ENCODE results near the gene CIAO3.

CIAO3 gene

GRCh38 chr16:695355-696089 lies 45.3 kb downstream of the CIAO3 start:
- Histone ChIP-seq H2AFZ (ENCODE audit: low read length) (no peak overlapping the region), H3K27me3 (replicated peaks; ENCODE audit: insufficient read depth, low read length) (peaks cover 79% of the 10 kb centered on the region), H3K4me2 (ENCODE audit: low read depth, low read length) (no peak overlapping the region), H3K9ac (ENCODE audit: low read length) (no peak overlapping the region), H3K9me3 (replicated peaks; ENCODE audit: insufficient read depth, low read length) (no peaks in the 10 kb centered on the region), H3K79me2 (ENCODE audit: low read length) (no peaks in the 10 kb centered on the region), H3K9me2 (replicated peaks; ENCODE audit: insufficient read depth, low read length) (no peaks in the 10 kb centered on the region), H3K27ac (ENCODE audit: low read length) (no peak overlapping the region), H4K20me1 (ENCODE audit: insufficient read depth, low read length) (no peaks in the 10 kb centered on the region), H3K36me3 (replicated peaks; ENCODE audit: insufficient read depth, low read length) (no peaks in the 10 kb centered on the region), H3K4me1 (ENCODE audit: low read length) (no peaks in the 10 kb centered on the region), H3K4me3 (ENCODE audit: low read length) (no peak overlapping the region), H3F3A (ENCODE audit: insufficient read depth, low read length) (no peaks in the 10 kb centered on the region)
- TF ChIP-seq EZH2 (optimal IDR thresholded peaks at IDR 0.05; ENCODE audit: low read depth, low read length), result no peak
- TF ChIP-seq EZH2phosphoT487 (IDR thresholded peaks at IDR 0.05; ENCODE audit: low read length), result no peak
- no peak for TF ChIP-seq CTCF (IDR thresholded peaks at IDR 0.05; ENCODE audit: low read length)
- DNase-seq, result no peak

GRCh38 chr16:694863-695354 lies 45.9 kb downstream of the CIAO3 start:
- H3K27me3 ChIP-seq (replicated peaks; ENCODE audit: insufficient read depth, low read length), result peaks cover 73% of the 10 kb centered on the region
- H3K4me1 ChIP-seq (ENCODE audit: low read length), result no peaks in the 10 kb centered on the region
- H4K20me1 ChIP-seq (ENCODE audit: insufficient read depth, low read length), result no peaks in the 10 kb centered on the region
- H3K27ac ChIP-seq (ENCODE audit: low read length), result no peak overlapping the region
- H3K4me3 ChIP-seq (ENCODE audit: low read length), result no peak overlapping the region
- DNase-seq, result no peak
- TF ChIP-seq EZH2phosphoT487 (IDR thresholded peaks at IDR 0.05; ENCODE audit: low read length) (no peak), CTCF (IDR thresholded peaks at IDR 0.05; ENCODE audit: low read length) (no peak), EZH2 (optimal IDR thresholded peaks at IDR 0.05; ENCODE audit: low read depth, low read length) (no peak)
- H3K4me2 ChIP-seq (ENCODE audit: low read depth, low read length), result no peak overlapping the region
- no peaks in the 10 kb centered on the region for H3K9me2 ChIP-seq (replicated peaks; ENCODE audit: insufficient read depth, low read length)
- H2AFZ ChIP-seq (ENCODE audit: low read length), result no peak overlapping the region
- no peak overlapping the region for H3K9ac ChIP-seq (ENCODE audit: low read length)
- no peaks in the 10 kb centered on the region for H3K79me2 ChIP-seq (ENCODE audit: low read length)
- no peaks in the 10 kb centered on the region for H3K9me3 ChIP-seq (replicated peaks; ENCODE audit: insufficient read depth, low read length)
- no peaks in the 10 kb centered on the region for H3F3A ChIP-seq (ENCODE audit: insufficient read depth, low read length)
- no peaks in the 10 kb centered on the region for H3K36me3 ChIP-seq (replicated peaks; ENCODE audit: insufficient read depth, low read length)

- peaks cover 69% of the 10 kb centered on the region for H3K27me3 ChIP-seq (replicated peaks; ENCODE audit: insufficient read depth, low read length)
- peaks cover 6% of the 10 kb centered on the region; the same call in 1 of the 2 replicates for H3K79me2 ChIP-seq (ENCODE audit: low read length)
- no peak overlapping the region for H3K27ac ChIP-seq (ENCODE audit: low read length)
- TF ChIP-seq CTCF (IDR thresholded peaks at IDR 0.05; ENCODE audit: low read length), result no peak
- TF ChIP-seq EZH2 (optimal IDR thresholded peaks at IDR 0.05; ENCODE audit: low read depth, low read length), result no peak
- TF ChIP-seq EZH2phosphoT487 (IDR thresholded peaks at IDR 0.05; ENCODE audit: low read length), result no peak
- no peaks in the 10 kb centered on the region for H3K9me2 ChIP-seq (replicated peaks; ENCODE audit: insufficient read depth, low read length)
- H3K9ac ChIP-seq (ENCODE audit: low read length), result no peak overlapping the region
- no peak overlapping the region for H3K4me2 ChIP-seq (ENCODE audit: low read depth, low read length)
- no peak for DNase-seq
- no peaks in the 10 kb centered on the region for H4K20me1 ChIP-seq (ENCODE audit: insufficient read depth, low read length)
- no peak overlapping the region for H3K4me3 ChIP-seq (ENCODE audit: low read length)
- H3K9me3 ChIP-seq (replicated peaks; ENCODE audit: insufficient read depth, low read length), result no peaks in the 10 kb centered on the region
- no peaks in the 10 kb centered on the region for H3K36me3 ChIP-seq (replicated peaks; ENCODE audit: insufficient read depth, low read length)
- peaks cover 4% of the 10 kb centered on the region for H3K4me1 ChIP-seq (ENCODE audit: low read length)
- no peak overlapping the region for H2AFZ ChIP-seq (ENCODE audit: low read length)
- H3F3A ChIP-seq (ENCODE audit: insufficient read depth, low read length), result no peaks in the 10 kb centered on the region
These were observed 46.5 kb downstream of the CIAO3 start for GRCh38 chr16:694187-694862.

Measured in MM.1S (cell line).